ENCODE data around the gene TMEM92.

- TF ChIP-seq CTCF (IDR thresholded peaks at IDR 0.05) = no peak
- no peak for TF ChIP-seq POLR2A (IDR thresholded peaks at IDR 0.05)
- no peak for TF ChIP-seq POLR2AphosphoS5 (IDR thresholded peaks at IDR 0.05)
Measured at GRCh38 chr17:50275279-50275678, 1.0 kb downstream of the TMEM92 start.

All from breast epithelium (tissue), 3 donors.